Stimulated activated CD4-positive, alpha-beta T cell treated with anti-CD3 and anti-CD28 coated beads, Interleukin-12 subunit alpha, Interleukin-12 subunit beta, amount 100 ng/mL, for 4 hours (primary cell): ENCODE measurements around the gene DEGS2.

ENCODE experiments used
- DNase-seq: peaks from one replicate; pipeline ENCODE4 v3.0.0-alpha.2; 2020

DEGS2 gene

DNA sequence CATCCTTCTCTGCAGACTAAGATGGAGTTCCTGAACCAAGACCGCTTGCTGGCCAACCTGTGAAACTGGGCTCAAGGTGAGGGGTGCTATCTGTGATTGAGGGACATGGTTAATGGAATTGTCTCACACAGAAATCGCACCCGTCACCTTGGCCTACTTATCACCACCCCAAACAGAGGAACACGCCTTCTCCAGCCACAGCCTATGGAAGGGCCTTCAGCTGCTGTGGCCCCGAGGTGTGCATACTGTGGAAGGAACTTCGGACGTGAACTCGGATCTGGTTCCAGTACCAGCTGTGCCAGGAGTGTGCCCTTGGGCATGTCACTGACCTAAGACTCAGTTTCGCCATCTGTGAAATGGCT, 49.9 kb downstream of the DEGS2 start:
- no peak for DNase-seq

DNA sequence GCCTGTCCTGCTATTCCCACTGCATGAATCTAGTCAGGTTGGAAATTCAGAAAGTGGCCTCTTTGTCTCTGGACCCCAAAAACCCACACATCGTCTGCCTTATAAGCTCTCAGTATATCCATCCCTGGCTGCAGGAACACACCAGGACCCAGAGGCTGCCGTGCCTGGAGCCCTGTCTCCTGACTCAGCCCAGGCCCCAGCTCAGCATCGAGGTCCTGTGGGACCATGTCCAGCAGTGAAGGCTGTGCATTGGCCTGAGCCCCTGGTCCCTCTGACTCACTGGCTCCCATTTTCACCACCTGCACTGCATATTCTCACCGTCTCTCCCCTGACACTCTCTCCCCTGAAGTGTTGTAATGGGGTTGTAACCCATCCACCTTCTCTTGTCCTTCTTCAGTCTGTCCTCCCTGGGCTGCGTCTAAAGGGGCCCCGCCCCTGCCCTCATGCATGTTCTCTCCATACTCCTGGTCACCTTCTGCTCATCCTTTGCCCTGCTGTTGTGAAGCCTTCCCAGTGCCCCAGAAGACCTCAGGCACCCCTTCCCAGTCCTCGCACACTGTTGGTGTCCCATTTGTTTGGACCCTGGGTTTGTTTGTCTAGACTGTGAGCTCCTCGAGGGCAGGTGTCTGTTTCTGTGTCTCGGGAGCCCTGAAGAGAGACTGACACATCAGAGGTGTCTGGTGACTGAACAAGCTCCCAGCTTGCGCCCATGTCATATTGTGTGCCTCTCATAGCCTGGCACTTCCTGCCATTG, 50.4 kb downstream of the DEGS2 start:
- no peak for DNase-seq

DNA sequence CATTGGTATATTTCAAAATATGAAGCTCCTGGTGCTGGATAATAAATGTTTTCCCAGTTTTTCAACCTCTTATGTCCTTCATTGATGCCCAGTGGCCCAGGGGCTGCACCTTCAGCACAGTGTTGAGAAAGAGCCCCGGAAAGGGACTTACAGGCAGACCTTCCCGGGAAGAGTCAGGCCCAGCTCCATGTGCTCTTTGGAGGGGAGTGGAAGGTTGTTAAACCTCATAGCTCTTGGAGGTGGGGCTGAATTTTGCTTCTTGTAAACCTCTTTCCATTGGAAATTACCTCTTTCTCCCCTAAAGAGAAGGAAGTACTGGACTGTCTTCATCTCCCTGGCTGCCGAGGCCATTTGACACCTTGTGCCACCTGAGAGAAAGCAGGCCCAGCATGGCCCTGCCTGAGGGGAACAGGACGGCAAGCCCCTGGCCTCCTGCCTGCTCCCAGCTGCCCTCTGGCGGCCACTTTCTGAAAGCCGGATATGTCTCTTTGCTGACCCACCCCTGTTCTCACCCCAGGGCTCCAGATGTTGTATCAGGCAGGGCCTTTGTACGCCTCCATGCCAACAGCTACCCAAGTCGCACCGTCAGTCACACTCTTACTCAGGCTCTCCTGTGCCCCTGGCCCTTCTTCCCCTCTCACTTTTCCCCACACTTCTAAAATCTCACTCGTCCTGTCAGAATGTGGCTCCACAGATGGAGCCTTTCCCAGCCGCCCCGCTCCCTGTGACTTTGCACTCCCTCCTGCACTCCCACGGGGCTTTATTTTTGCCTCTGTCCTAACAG, 51.2 kb downstream of the DEGS2 start:
- DNase-seq = peak; percentile 90

DNA sequence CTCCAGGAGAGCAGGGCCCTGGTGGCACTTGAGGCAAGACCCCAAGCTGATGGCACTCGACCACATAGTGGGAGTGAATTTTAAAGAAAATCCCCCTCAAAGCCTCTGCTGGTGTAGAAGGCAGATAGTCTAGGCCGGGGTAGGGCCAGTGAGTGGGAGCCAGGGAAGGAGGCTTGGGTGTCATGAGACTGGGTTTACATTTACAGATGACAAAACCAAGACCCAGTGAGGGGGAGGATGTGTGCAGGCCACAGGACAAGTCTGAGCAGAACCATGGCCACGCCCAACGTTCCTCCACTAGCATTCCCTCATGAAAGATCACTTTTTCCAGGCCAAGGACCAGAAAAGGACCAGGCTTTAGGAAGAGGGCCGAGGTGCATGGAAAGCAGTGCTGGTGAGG, 52.2 kb downstream of the DEGS2 start:
- DNase-seq = no peak

DNA sequence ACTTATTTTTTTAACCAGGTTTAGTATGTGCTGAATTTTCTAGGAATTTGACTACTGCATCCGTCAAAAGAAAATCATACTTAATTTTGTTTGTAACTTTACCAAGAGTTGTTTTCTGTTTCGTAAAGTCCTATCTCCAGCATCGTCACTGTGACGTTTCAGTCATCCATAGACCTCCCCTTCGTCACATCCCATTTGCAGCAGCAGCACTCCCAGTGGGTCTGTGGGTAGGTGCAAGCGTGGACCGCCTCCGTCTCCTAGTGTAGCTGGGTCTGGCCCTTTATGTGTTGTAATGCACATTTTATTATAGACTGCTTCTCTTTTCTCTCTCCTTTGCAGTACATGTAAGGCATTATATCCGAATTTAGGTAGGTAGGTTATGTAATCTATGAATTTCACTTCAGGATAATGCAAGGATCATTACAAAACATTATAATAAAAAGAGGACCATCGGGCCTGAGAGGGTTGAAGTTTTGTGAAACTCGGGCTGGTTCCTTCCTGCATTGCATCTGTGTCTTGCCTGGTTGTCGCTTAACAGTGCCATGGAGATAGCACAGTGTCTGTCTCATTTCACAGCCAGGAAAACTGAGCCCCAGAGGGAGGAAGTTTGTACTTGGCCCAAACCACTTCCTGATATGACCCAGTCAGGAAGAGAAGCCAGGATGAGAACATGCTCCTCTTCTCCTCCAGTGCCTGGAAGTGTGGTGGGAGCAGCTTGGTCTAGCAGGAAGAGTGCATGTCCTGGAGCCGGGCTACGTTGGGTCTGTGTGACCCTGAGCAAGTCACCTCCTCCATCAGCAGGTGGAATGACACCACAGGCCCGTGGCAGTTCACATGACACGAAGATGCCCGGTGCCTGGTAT, 53.0 kb downstream of the DEGS2 start:
- DNase-seq = no peak

DNA sequence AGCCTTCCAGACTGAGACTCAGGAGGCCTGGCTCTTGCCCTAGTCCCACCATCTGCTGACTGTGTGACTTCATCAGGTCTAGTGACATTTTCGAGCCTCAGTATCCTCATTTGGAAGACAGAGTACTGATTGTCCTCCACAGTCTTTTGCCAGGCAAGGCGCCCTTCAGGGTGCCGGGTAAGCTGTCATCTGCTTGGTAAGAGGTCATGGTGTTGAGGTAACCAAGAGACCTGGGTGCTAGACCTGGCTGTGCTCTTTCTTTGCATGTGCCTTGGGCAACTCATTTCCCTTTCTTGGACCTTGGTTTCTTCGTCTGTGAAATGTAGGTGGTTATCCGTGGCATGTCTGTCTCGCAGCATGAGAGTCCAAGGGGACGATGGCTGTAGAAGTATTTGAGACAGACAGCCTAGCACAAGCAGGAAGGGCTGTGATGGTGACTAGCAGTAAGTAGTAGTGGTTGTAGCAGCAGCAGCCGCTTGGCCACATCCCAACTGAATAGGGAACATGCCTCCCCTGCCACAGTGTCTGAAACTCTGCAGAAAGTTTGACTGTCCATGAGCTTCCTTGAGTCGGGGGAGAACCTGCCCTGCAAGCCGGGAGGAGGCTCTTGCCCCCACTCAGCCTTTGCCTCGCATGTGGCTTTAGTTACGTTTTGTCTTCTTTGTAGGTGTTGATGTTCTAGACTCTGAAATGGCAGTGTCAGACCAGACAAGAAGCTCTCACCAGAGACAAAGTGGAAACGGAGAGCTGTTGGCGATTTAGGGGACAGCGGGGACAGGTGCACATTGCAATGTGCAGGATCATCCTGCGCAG, 53.9 kb downstream of the DEGS2 start:
- no peak for DNase-seq

DNA sequence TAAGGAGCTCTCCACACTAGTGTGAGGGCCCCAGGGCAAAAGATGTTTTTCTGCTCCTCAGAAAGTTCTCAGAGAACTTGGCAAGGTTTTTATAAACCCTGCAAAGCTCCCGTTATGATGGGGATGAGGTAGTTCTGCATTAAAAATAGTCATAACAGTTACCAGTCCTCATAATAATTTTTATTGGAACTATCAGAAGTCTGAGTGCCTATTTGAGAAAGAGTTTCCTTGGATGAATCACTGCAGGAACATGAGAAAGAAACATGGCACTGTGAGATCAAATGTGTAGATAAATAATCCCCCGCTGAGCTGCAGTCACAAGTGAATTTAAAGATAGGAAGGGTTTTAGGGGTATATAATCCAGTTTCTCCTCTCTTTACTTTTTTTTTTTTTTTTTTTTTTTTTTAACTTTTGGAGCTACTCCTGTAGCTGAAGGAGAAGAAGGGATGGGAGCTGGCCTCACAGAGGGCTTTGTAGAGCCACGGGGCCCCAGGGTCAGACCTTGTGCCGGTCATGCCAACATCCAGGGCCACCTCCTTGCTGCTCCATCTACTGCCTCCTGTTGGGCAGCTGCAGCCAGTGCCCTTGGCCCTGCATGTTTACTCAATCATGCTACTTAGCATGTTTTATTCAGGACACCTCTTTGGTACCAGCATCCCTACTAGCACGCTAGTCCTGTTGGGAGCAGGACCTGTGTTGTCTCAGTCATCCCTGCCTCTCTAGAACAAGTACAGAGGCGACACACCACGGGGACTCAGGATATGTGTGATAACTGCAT, 54.7 kb downstream of the DEGS2 start:
- no peak for DNase-seq

DNA sequence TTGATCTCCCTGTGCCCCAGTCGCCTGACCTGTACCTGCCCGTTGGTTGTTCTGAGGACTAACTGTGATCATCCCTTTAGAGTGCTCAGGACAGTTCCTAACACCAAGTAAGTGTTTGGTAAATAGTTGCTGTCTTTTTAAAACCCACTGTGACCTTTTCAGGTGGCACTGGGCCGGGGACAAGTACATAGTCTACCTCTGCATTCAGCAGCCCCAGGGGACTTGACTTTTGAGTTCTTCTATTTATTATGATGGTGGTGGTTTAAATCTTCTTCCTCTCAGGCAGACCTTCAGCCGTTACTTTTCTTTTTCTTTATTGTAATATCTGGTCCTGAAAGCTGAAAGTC, 55.5 kb downstream of the DEGS2 start:
- DNase-seq = no peak

DNA sequence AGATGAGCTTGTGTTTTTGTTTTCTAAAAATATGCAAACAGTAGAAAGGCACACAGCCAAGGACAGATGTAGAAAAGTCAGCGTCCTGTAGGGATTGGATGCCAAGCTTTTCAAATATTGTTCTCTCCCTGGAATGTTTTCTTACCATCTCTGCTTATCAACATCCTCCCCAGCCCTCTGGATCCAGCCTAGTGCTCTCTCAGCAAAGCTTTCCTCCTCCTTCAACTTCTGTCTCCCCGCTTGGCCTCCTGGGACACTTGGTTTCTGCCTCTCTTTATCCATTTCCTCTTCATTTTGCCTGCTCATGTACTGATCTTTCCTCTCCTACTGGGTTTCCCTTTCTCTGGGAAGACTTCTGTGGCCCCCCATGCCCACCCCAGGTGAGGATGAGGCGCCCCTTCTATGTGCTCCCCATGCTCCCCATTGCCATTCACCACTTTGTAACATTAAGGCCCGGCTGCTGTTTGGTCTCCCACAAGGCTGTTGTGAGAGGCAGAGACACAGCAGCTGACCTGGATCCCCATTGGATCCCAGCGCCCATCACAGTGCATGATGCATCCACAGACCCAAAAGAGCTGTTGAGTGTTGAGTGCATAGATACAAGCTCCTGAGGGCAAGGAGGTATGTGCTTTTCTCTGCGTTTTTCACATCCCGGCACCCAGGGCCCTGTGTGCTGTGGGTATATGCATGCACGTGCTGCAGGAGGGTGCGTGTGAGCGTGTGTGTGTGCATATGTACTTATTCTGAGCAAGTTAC, 56.0 kb downstream of the DEGS2 start:
- no peak for DNase-seq

DNA sequence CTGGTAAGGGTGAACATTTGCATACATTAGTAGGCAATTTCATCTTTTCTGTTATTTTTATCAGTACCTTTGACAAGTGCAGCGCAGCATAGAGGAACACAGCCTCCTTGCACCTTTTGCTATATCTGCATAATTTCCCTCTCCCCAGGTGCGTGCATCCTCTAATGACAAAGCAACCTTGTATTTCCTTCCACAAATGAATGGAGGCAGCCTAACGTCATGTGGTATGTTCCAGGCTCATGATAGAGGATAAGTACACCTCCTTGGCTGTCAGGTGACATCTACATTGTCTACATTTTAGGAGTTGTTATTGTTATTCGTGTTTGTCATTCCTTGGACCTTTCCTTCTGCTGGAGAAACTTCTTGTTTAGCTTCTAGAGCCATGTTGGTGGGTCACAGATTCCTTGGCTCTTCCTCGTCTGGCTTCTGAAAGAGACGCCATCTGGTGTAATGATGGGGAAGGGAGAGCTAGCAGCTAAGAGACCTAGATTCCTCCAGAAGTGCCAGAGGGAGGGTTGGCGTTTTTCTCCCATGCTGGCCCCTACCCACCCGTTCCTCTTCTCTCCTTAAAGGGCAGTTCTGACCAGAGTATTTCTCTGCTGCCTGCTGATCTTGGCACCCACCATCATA, 57.2 kb downstream of the DEGS2 start:
- DNase-seq = no peak

DNA sequence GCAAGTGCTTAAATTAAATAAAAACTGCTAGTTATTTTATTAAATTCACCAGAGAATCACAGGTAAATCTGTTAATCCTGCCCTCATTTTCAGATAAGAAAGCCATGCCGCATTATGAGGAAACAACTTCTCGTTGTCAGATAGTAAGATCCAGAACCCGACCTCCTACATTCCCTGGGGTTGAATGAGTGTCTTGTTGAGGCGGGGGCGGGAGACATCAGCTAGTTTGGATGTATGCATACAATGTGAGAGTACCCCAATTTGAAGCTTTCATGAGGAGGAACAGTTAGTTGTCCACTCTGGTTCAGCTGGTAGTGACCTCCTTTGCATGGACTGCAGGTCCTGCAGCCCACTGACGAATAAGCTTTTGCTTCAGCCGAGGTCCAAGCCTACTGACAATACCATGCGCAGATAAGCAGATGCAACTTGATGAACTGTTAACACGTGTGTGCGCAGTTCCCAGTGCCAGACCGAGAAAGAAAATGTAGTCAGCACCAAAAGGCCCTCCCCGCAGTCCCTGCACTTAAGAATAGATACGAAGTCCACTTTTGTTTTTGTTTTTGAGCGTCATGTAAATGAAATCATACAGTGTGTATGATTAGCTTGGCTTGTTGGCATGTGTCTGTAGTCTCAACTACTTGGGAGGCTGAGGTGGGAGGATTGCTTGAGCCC, 59.3 kb downstream of the DEGS2 start:
- no peak for DNase-seq

DNA sequence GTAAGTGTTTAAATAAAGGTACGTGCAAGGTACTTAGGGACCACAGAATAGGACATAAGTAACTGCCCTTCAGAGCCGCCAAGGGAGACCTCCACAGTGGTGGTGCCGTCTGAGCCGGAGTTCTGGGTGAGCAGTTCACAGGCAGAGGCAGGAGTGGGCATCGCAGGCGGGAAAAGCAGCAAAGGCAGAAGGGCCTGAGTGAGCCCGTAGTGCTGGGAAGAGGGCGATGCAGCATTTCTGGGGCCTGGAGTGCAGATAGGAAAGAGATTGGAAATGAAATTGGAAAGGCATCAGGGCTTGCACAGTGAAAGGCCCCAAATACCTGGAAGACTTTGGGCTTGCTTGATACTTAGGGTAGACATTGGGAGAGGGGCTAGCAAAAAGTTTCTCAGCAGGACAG, 61.3 kb downstream of the DEGS2 start:
- no peak for DNase-seq

DNA sequence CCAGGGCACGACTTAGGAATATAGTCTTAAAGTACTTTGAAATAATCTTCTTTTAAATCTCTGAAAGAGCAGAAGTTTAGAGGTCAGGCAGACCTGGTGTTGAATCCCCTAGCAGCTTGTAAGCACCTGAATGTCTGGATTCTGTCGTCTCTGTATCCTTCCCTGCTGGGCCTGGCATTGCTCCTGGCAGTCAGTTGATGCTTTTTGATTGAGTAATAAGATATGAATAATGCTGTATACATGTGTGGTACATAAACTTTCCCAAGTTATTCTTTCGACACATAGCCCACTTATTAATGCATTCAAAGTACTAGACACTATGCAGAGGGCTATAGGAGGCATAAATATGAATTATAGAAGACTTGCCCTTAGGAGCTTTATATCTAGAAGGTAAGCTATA, 62.8 kb downstream of the DEGS2 start:
- no peak for DNase-seq
